Fibroblast of lung (primary cell): ENCODE data around the gene AOX1. TPM values are rescaled to one million over a fixed set of nuclear protein-coding genes. Genes with fewer than 3 reads are reported as not detected.

Source experiments
- DNase-seq, 2 donors: peaks; one replicate each; pipeline versions ENCODE4 v3.0.0 to v3.0.0-alpha.2; 2010; ENCODE audit warnings: low read depth in 2 of 2
- H2AFZ ChIP-seq: 2 replicates; pipeline ENCODE4 v1.5.1; 2012; ENCODE audit warnings: low read length, control low read depth, inconsistent platforms
- H3K27ac ChIP-seq: 2 replicates; pipeline ENCODE4 v1.5.1; 2011; ENCODE audit warnings: low read length, control low read depth; ENCODE audit not compliant: insufficient read depth
- H3K27me3 ChIP-seq: 2 replicates; pipeline ENCODE4 v1.5.1; 2011; ENCODE audit warnings: mild to moderate bottlenecking, low read length; ENCODE audit not compliant: control insufficient read depth, insufficient read depth
- H3K36me3 ChIP-seq: 2 replicates; pipeline ENCODE4 v1.5.1; 2011; ENCODE audit warnings: low read length; ENCODE audit not compliant: control insufficient read depth, insufficient read depth
- H3K4me1 ChIP-seq: 2 replicates; pipeline ENCODE4 v1.5.1; 2011; ENCODE audit warnings: low read length; ENCODE audit not compliant: control insufficient read depth, insufficient read depth; ENCODE audit errors: extremely low read depth
- H3K4me2 ChIP-seq: 2 replicates; pipeline ENCODE4 v1.5.1; 2011; ENCODE audit warnings: low read length, control low read depth; ENCODE audit not compliant: insufficient read depth; ENCODE audit errors: extremely low read depth
- H3K4me3 ChIP-seq, 4 experiments: fragments of 200-600 bp in 1 of 4; sonication (generic) in 1 of 4; replicated peaks in 1 of 4; 2 replicates each; pipeline ENCODE4 v1.5.1; 2011 to 2016; ENCODE audit warnings: low read length in 4 of 4, low read depth in 3 of 4, mild to moderate bottlenecking in 3 of 4, control low read depth in 2 of 4, inconsistent platforms in 1 of 4, mixed read lengths in 1 of 4; ENCODE audit not compliant: insufficient read depth in 1 of 4; ENCODE audit errors: control extremely low read depth in 1 of 4
- H3K79me2 ChIP-seq: 2 replicates; pipeline ENCODE4 v1.5.1; 2012; ENCODE audit warnings: mild to moderate bottlenecking, low read length, inconsistent platforms; ENCODE audit not compliant: control insufficient read depth, insufficient read depth
- H3K9ac ChIP-seq: 2 replicates; pipeline ENCODE4 v1.5.1; 2011; ENCODE audit warnings: mild to moderate bottlenecking, low read length, control low read depth; ENCODE audit not compliant: insufficient read depth
- H3K9me3 ChIP-seq: 2 replicates; pipeline ENCODE4 v1.5.1; 2012; ENCODE audit warnings: low read depth, low read length; ENCODE audit not compliant: control insufficient read depth, insufficient read depth
- H4K20me1 ChIP-seq: 2 replicates; pipeline ENCODE4 v1.5.1; 2011; ENCODE audit warnings: low read length; ENCODE audit not compliant: control insufficient read depth, insufficient read depth; ENCODE audit errors: extremely low read depth
- EZH2 ChIP-seq: IDR thresholded peaks from 2 replicates; pipeline ENCODE4 v1.5.1; 2012; ENCODE audit warnings: low read length, control low read depth, mild to moderate bottlenecking; ENCODE audit errors: missing control alignments
- polyA plus RNA-seq, 2 donors: library from polyadenylated mRNA; depleted of rRNA in 1 of 2; stranded (reverse) in 1 of 2; unstranded in 1 of 2; fragments of >200 nt; gene quantifications; 2 replicates each; pipeline ENCODE4 v1.2.1, GENCODE V29; 2011 to 2012; ENCODE audit warnings: missing spikeins in 1 of 2
- total RNA-seq: library from RNA; depleted of rRNA; stranded (reverse); fragments of >200 nt; gene quantifications from 2 replicates; pipeline ENCODE4 v1.2.1, GENCODE V29; 2014
- TF ChIP-seq, protein P1 (sequence below), 2 donors: IDR thresholded peaks in 1 of 2; conservative IDR thresholded peaks in 1 of 2; 1 replicate in 1 of 2; 2 replicates in 1 of 2; pipeline ENCODE4 v1.5.1; 2011 to 2012; ENCODE audit warnings: low read length in 2 of 2, control low read depth in 1 of 2, inconsistent platforms in 1 of 2, low read depth in 1 of 2, mild to moderate bottlenecking in 1 of 2

AOX1 gene
- total and polyA plus RNA-seq, 2 donors (not counting 1 experiment from before 2014, with no cell fraction given): 39.4 to 65.1 TPM

DNA sequence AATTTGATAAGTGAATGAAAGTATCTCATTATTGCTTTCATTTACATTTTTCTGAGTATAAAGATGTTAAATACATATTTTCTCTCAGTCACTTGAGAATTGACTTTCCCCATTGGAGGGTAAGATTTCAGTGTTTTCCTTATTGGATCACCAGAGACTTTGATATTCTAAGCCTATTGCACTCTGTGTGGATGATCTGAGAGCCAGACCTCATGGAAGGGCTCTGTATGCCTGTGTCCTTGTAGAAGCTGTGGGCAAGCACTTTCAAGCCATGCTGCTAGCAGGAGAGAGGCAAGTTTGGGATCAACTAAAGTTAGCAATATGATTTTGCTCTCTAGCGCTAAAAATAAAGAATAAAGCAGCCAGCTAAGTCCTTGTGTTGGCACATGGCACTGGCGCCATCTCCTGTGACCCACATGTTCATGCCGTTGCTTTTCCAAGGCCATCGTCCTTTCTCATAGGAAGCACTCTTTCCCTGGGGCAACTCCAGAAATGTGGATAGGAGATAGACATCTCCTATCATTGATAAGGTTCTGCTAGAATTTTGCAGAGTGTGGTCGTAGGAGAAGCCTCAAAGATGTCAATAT, 72.6 kb downstream of the AOX1 start:
- Histone ChIP-seq H3K27me3 (no peaks in the 10 kb centered on the region), H3K4me2 (no peak overlapping the region), H3K4me3 (no peak overlapping the region), H3K36me3 (no peaks in the 10 kb centered on the region), H2AFZ (no peak overlapping the region), H3K4me1 (peaks cover 5% of the 10 kb centered on the region), H3K27ac (no peak overlapping the region), H3K9ac (no peak overlapping the region), H4K20me1 (no peaks in the 10 kb centered on the region), H3K79me2 (no peaks in the 10 kb centered on the region), H3K9me3 (no peaks in the 10 kb centered on the region)
- TF ChIP-seq, protein P1, sequence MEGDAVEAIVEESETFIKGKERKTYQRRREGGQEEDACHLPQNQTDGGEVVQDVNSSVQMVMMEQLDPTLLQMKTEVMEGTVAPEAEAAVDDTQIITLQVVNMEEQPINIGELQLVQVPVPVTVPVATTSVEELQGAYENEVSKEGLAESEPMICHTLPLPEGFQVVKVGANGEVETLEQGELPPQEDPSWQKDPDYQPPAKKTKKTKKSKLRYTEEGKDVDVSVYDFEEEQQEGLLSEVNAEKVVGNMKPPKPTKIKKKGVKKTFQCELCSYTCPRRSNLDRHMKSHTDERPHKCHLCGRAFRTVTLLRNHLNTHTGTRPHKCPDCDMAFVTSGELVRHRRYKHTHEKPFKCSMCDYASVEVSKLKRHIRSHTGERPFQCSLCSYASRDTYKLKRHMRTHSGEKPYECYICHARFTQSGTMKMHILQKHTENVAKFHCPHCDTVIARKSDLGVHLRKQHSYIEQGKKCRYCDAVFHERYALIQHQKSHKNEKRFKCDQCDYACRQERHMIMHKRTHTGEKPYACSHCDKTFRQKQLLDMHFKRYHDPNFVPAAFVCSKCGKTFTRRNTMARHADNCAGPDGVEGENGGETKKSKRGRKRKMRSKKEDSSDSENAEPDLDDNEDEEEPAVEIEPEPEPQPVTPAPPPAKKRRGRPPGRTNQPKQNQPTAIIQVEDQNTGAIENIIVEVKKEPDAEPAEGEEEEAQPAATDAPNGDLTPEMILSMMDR (conservative IDR thresholded peaks at IDR 0.05 in 1 of 2, IDR thresholded peaks at IDR 0.05 in 1 of 2; ENCODE audit: low read depth in 1 of 2, low read length in 2 of 2): no peak
- TF ChIP-seq EZH2: no peak
- peak in 1 of 2 donors; percentile 23 for DNase-seq

GRCh38 chr2:200659410-200659809, 73.6 kb downstream of the AOX1 start:
- Histone ChIP-seq H2AFZ (no peak overlapping the region), H3K36me3 (no peaks in the 10 kb centered on the region), H3K9me3 (no peaks in the 10 kb centered on the region), H3K27me3 (no peaks in the 10 kb centered on the region), H3K4me1 (peaks cover 5% of the 10 kb centered on the region), H3K4me2 (no peak overlapping the region), H3K4me3 (no peak overlapping the region), H3K9ac (no peak overlapping the region), H4K20me1 (no peaks in the 10 kb centered on the region), H3K27ac (no peak overlapping the region), H3K79me2 (no peaks in the 10 kb centered on the region)
- TF ChIP-seq, protein P1 (conservative IDR thresholded peaks at IDR 0.05 in 1 of 2, IDR thresholded peaks at IDR 0.05 in 1 of 2; ENCODE audit: low read depth in 1 of 2, low read length in 2 of 2): no peak
- TF ChIP-seq EZH2: no peak
- DNase-seq: no peak

DNA sequence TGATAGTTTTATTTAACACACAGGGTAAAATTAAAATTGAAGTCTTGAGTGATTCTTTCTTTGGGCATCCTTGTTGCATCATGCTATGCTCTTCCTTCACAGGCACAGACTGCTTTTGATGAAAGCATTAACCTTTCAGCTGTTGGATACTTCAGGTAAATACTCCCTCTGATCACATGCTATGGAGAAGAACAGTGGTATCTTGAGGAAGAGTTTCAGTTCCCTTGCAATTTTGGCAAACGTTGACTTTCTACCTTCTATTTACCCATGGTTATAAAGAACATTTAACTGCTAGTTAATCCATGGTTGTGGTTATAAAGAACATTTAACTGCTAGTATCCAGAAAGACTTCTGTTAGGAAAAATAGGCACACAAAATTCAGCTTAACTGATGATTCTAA, 75.7 kb downstream of the AOX1 start:
- no peak for TF ChIP-seq EZH2
- TF ChIP-seq, protein P1 (conservative IDR thresholded peaks at IDR 0.05 in 1 of 2, IDR thresholded peaks at IDR 0.05 in 1 of 2; ENCODE audit: low read depth in 1 of 2, low read length in 2 of 2): no peak
- no peaks in the 10 kb centered on the region for H3K27me3 ChIP-seq
- no peaks in the 10 kb centered on the region for H4K20me1 ChIP-seq
- no peak overlapping the region for H3K4me3 ChIP-seq
- H3K79me2 ChIP-seq: no peaks in the 10 kb centered on the region
- H3K4me1 ChIP-seq: peaks cover 5% of the 10 kb centered on the region
- no peak for DNase-seq
- H3K4me2 ChIP-seq: no peak overlapping the region
- no peak overlapping the region for H3K27ac ChIP-seq
- no peak overlapping the region for H2AFZ ChIP-seq
- H3K9ac ChIP-seq: no peak overlapping the region
- no peaks in the 10 kb centered on the region for H3K9me3 ChIP-seq
- H3K36me3 ChIP-seq: peaks cover 2% of the 10 kb centered on the region
